ENCODE measurements around the gene ADAMTSL2.

DNA sequence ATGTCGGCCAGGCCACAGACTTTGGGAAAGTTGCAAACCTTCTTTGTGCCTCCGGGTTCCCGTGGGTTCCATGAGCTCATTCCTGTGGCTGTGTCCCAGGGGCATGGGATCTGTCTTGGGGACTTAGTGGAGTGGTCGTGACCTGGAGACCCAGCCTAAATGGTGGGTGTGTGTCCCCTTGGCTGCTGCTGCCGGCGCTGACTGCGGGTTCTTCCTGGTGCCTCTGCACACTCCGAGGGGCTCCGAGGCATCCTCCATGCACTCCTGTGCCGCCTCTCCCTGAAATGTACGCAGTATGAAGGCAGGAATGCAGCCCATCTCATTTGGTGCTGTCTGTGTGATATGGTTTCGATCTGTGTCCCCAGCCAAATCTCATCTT lies 34.6 kb upstream of the ADAMTSL2 start:
- TF ChIP-seq GABPA (IDR thresholded peaks at IDR 0.05; ENCODE audit: low read depth) (no peak), POLR2AphosphoS5 (IDR thresholded peaks at IDR 0.05; ENCODE audit: low read depth) (no peak)
- TF ChIP-seq, protein P1, sequence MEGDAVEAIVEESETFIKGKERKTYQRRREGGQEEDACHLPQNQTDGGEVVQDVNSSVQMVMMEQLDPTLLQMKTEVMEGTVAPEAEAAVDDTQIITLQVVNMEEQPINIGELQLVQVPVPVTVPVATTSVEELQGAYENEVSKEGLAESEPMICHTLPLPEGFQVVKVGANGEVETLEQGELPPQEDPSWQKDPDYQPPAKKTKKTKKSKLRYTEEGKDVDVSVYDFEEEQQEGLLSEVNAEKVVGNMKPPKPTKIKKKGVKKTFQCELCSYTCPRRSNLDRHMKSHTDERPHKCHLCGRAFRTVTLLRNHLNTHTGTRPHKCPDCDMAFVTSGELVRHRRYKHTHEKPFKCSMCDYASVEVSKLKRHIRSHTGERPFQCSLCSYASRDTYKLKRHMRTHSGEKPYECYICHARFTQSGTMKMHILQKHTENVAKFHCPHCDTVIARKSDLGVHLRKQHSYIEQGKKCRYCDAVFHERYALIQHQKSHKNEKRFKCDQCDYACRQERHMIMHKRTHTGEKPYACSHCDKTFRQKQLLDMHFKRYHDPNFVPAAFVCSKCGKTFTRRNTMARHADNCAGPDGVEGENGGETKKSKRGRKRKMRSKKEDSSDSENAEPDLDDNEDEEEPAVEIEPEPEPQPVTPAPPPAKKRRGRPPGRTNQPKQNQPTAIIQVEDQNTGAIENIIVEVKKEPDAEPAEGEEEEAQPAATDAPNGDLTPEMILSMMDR (IDR thresholded peaks at IDR 0.05; ENCODE audit: insufficient read depth, low read length) = no peak

All from HL-60 (cell line).